HG02798 (cell line): ENCODE data around the gene PRKAA2.

ENCODE experiments used
- ATAC-seq: cut with Tn5 transposase; IDR thresholded peaks from one replicate; pipeline ENCODE4 v1.9.1; 2021; ENCODE audit warnings: mild to moderate bottlenecking; ENCODE audit not compliant: unreplicated experiment, poor library complexity

Gene PRKAA2

GRCh38 chr1:56710646-56711045 lies 65.5 kb downstream of the PRKAA2 start:
- ATAC-seq = no peak

DNA sequence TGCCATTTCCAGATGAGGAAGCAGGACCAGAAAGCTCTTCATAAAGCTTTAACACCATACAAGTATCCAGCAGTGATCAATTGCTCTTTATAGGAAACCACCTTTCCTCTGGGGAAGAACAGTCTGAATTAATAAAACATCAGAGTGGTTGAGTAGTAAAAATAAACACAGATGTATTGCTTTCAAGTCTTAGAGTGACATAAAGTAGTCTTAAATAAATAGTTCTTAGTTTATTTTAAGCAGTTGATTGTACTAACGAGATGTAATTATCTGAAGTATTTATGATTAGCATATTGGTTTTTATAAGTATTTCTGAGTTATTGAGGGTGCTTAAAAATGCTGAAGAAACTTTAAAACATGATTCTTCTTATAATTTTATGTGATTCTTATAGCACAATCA lies 67.0 kb downstream of the PRKAA2 start:
- ATAC-seq = no peak

GRCh38 chr1:56713112-56713511 lies 68.0 kb downstream of the PRKAA2 start:
- ATAC-seq = no peak

- ATAC-seq = no peak
Measured at GRCh38 chr1:56715156-56715555, 70.0 kb downstream of the PRKAA2 start.

DNA sequence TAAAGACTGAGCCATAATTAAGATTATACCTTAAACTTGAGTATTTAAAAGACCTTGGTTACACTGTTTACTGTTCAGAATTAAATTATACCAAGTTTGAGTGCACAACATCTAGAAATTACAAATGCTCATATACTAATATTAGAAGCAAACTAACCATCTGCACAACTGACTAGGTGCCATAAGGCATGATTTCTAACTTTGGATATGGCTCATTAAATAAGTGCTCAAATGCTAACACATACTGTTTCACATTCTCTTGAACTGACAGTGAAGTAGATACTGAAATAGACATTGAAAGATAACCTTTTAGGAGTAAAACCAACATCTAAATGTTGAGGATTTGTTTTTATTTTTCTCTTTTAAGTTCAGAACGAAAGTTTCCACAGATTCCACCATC lies 74.1 kb downstream of the PRKAA2 start:
- no peak for ATAC-seq

GRCh38 chr1:56726706-56727105 lies 81.6 kb downstream of the PRKAA2 start:
- ATAC-seq = no peak

DNA sequence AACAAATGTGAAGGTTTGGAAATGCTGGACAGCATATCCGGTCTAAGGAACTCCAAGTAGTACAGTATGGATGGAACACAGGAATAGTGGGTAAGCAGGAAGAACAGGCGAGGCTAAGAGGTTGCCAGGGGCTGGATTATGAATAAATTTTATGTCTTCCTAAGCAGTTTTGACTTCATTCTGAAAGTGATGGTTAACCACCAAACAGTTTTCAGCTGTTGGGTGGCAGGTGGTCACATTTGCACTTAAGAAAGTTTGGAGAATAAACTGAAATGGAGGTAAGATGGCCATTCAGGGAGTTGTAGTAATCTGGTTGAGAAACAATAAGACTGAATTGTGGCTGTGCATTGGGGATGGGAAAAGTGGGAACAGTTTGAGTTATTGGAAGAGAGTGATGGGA lies 83.8 kb downstream of the PRKAA2 start:
- ATAC-seq = no peak

GRCh38 chr1:56745231-56745630 lies 100.1 kb downstream of the PRKAA2 start:
- ATAC-seq = no peak

GRCh38 chr1:56754708-56755479 lies 109.8 kb downstream of the PRKAA2 start:
- ATAC-seq = no peak

GRCh38 chr1:56755911-56756310 lies 110.8 kb downstream of the PRKAA2 start:
- no peak for ATAC-seq

GRCh38 chr1:56758135-56758534 lies 113.0 kb downstream of the PRKAA2 start:
- no peak for ATAC-seq

GRCh38 chr1:56758794-56759193 lies 113.7 kb downstream of the PRKAA2 start:
- ATAC-seq = no peak
